Neural cell (in vitro differentiated cells): ENCODE measurements around the gene COX15.

Experiments
- EP300 ChIP-seq: fragments of 450-650 bp; conservative IDR thresholded peaks from 2 replicates; pipeline ENCODE4 v1.6.1; 2014; ENCODE audit warnings: antibody characterized with exemption, mild to moderate bottlenecking, moderate library complexity; ENCODE audit not compliant: poor library complexity, severe bottlenecking
- EZH2 ChIP-seq: fragments of 200-600, 300-800 bp; shearing (Covaris generic), sonication (generic); IDR thresholded peaks from 2 replicates; pipeline ENCODE4 v1.6.1; 2014; ENCODE audit warnings: antibody characterized with exemption, low read length, borderline replicate concordance, mild to moderate bottlenecking; ENCODE audit not compliant: insufficient read depth, poor library complexity, severe bottlenecking
- MXI1 ChIP-seq: fragments of 450-650 bp; conservative IDR thresholded peaks from 2 replicates; pipeline ENCODE4 v1.6.1; 2014; ENCODE audit warnings: antibody characterized with exemption, mild to moderate bottlenecking; ENCODE audit not compliant: poor library complexity, severe bottlenecking
- TF ChIP-seq, protein P1 (sequence below): fragments of 450-650 bp; IDR thresholded peaks from 2 replicates; pipeline ENCODE4 v1.5.1; 2014; ENCODE audit warnings: antibody characterized with exemption, mild to moderate bottlenecking, moderate library complexity; ENCODE audit not compliant: poor library complexity, severe bottlenecking

DNA sequence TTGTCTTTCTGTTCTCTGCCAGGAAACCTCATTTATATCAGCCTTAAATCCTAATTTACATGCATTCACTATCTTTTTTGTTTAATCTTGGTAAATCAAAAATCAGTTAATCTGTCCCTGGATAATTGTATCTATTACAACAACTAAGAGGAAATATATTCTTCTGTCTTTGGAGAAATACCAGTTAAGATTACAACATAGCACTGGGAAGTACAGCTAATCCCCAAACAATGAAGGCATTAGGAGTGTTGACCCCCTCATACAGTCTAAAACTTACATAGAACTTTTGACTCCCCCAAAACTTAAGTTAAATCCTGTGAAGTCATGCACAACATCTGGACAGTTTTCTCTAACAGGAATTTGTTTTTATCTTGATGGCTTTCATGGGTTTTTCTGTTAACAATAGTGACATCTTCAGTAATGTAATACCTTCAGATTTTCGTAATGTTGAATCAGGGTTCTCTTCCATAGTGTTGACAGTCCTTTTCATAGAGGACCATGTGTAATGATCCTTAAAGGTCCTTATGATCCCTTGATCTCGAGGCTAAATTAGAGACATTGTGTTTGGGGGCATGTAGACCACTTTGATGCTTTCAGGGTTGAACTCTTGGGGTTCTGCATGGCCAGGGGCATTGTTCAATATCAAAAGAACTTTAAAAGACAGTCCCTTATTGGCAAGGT is 26.4 kb upstream of the COX15 start:
- TF ChIP-seq MXI1: no peak
- TF ChIP-seq, protein P1, sequence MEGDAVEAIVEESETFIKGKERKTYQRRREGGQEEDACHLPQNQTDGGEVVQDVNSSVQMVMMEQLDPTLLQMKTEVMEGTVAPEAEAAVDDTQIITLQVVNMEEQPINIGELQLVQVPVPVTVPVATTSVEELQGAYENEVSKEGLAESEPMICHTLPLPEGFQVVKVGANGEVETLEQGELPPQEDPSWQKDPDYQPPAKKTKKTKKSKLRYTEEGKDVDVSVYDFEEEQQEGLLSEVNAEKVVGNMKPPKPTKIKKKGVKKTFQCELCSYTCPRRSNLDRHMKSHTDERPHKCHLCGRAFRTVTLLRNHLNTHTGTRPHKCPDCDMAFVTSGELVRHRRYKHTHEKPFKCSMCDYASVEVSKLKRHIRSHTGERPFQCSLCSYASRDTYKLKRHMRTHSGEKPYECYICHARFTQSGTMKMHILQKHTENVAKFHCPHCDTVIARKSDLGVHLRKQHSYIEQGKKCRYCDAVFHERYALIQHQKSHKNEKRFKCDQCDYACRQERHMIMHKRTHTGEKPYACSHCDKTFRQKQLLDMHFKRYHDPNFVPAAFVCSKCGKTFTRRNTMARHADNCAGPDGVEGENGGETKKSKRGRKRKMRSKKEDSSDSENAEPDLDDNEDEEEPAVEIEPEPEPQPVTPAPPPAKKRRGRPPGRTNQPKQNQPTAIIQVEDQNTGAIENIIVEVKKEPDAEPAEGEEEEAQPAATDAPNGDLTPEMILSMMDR: no peak
- no peak for TF ChIP-seq EP300
- TF ChIP-seq EZH2: no peak
